ENCODE data around the gene PCDHGA4. TPM values are rescaled to one million over a fixed set of nuclear protein-coding genes. Genes with fewer than 3 reads are reported as not detected.
A peak's percentile ranks its signal among the peaks of the same experiment; 100 is the strongest.

Gene PCDHGA4
- total and polyA plus RNA-seq, 4 donors: 0.15 to 0.92 (median 0.22) TPM

GRCh38 chr5:141362719-141363118, 7.9 kb downstream of the PCDHGA4 start:
- TF ChIP-seq ATF3 (IDR thresholded peaks at IDR 0.05) (no peak), RXRA (IDR thresholded peaks at IDR 0.05) (no peak), FOXA2 (IDR thresholded peaks at IDR 0.05) (no peak), HNF4A (conservative IDR thresholded peaks at IDR 0.05) (no peak), ZBTB33 (IDR thresholded peaks at IDR 0.05) (no peak), JUND (IDR thresholded peaks at IDR 0.05) (no peak), MAX (IDR thresholded peaks at IDR 0.05) (no peak), RAD21 (IDR thresholded peaks at IDR 0.05) (no peak), NR2F2 (IDR thresholded peaks at IDR 0.05) (no peak), YY1 (IDR thresholded peaks at IDR 0.05) (no peak)
- H3K27me3 ChIP-seq (ENCODE audit: control insufficient read depth in 4 of 4, insufficient read depth in 4 of 4, low read length in 3 of 4): peaks cover 0 to 5% (median 0%) of the 10 kb centered on the region in 4 donors

GRCh38 chr5:141363952-141364660, 9.3 kb downstream of the PCDHGA4 start, which contains the start of gene PCDHGA5:
Gene PCDHGA5 (plus strand): TSS chr5:141364162. CDS start chr5:141364331, 169 bp downstream.
- no peak for TF ChIP-seq NR2F2 (IDR thresholded peaks at IDR 0.05)
- no peak for TF ChIP-seq EGR1 (IDR thresholded peaks at IDR 0.05; ENCODE audit: low read depth in 2 of 2)
- no peak for TF ChIP-seq YY1 (IDR thresholded peaks at IDR 0.05)
- no peak for TF ChIP-seq MAX (IDR thresholded peaks at IDR 0.05)
- no peak for TF ChIP-seq FOXA2 (IDR thresholded peaks at IDR 0.05)
- TF ChIP-seq CTCF (IDR thresholded peaks at IDR 0.05; ENCODE audit: low read depth, low read length, missing input control): no peak
- no peak for TF ChIP-seq TAF1 (conservative IDR thresholded peaks at IDR 0.05)
- no peak for TF ChIP-seq FOXA1 (IDR thresholded peaks at IDR 0.05)
- TF ChIP-seq GABPA (IDR thresholded peaks at IDR 0.05 in 1 of 2, conservative IDR thresholded peaks at IDR 0.05 in 1 of 2): no peak
- no peak for TF ChIP-seq SP1 (IDR thresholded peaks at IDR 0.05)
- TF ChIP-seq RXRA (IDR thresholded peaks at IDR 0.05): no peak
- TF ChIP-seq REST (IDR thresholded peaks at IDR 0.05): no peak
- TF ChIP-seq RAD21 (IDR thresholded peaks at IDR 0.05): no peak
- no peak within 1 kb of the TSS for H3K27ac ChIP-seq (ENCODE audit: low read depth in 1 of 2, low read length in 2 of 2)
- H3K9me3 ChIP-seq (ENCODE audit: control insufficient read depth in 4 of 4, low read length in 3 of 4): peaks cover 40 to 70% (median 58%) of the 10 kb centered on the region in 4 donors
- H3K4me1 ChIP-seq (ENCODE audit: control insufficient read depth in 4 of 4, insufficient read depth in 4 of 4, low read length in 3 of 4): no peaks in the 10 kb centered on the region
- no peaks in the 10 kb centered on the region for H3K36me3 ChIP-seq (ENCODE audit: control insufficient read depth in 4 of 4, insufficient read depth in 3 of 4, low read depth in 1 of 4, low read length in 3 of 4)
- peaks cover 0 to 5% (median 0%) of the 10 kb centered on the region in 4 donors for H3K27me3 ChIP-seq (ENCODE audit: control insufficient read depth in 4 of 4, insufficient read depth in 4 of 4, low read length in 3 of 4)
- peak within 1 kb of the TSS in 2 of 3 donors; percentile 20 to 47 for H3K4me3 ChIP-seq (ENCODE audit: low read depth in 1 of 3, low read length in 3 of 3)
- WGBS: 16% methylated on average over 34 of the region's 34 CpGs
- H3K9ac ChIP-seq (ENCODE audit: low read depth in 1 of 2, low read length in 2 of 2): no peak within 1 kb of the TSS
- DNase-seq (ENCODE audit: low spot score): no peak

More at GRCh38 chr5:141362719-141363118, 7.9 kb downstream of the PCDHGA4 start:
- Histone ChIP-seq H3K4me3 (ENCODE audit: low read depth in 1 of 3, low read length in 3 of 3) (no peak overlapping the region), H3K9me3 (ENCODE audit: control insufficient read depth in 4 of 4, low read length in 3 of 4) (peaks cover 42 to 79% (median 60%) of the 10 kb centered on the region in 4 donors), H3K9ac (ENCODE audit: low read depth in 1 of 2, low read length in 2 of 2) (no peak overlapping the region), H3K36me3 (ENCODE audit: control insufficient read depth in 4 of 4, insufficient read depth in 3 of 4, low read depth in 1 of 4, low read length in 3 of 4) (no peaks in the 10 kb centered on the region), H3K27ac (ENCODE audit: low read depth in 1 of 2, low read length in 2 of 2) (no peak overlapping the region), H3K4me1 (ENCODE audit: control insufficient read depth in 4 of 4, insufficient read depth in 4 of 4, low read length in 3 of 4) (no peaks in the 10 kb centered on the region)
- no peak for DNase-seq (ENCODE audit: low spot score)

Measured in liver (tissue), 9 donors.